Fibroblast of gingiva (primary cell): ENCODE measurements around the gene BHMT2.

Experiments
- DNase-seq: peaks from one replicate; pipeline ENCODE4 v3.0.0-alpha.2; 2011; ENCODE audit warnings: low read depth

The BHMT2 gene

DNA sequence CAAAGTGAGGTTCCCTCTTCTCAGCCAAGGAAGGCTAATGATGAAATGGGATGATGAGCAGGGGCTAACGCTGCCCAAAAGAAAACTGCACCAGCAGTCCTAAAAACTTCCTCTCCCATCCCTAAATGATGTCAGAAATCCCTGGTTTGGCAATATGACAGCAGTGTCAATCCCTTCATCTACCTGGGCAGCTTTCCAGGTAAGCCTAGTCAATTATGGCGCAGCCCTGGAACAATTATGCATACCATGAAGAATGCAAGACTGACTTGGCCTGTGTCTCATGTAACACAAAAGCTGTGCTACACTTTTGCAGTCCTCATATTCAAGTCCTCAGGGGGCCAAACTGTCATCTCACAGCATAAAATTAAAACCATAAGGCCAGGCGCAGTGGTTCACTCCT lies 7.1 kb upstream of the BHMT2 start:
- DNase-seq, result no peak

GRCh38 chr5:79070350-79070667 lies 742 bp downstream of the BHMT2 start:
- DNase-seq, result peak; percentile 36

DNA sequence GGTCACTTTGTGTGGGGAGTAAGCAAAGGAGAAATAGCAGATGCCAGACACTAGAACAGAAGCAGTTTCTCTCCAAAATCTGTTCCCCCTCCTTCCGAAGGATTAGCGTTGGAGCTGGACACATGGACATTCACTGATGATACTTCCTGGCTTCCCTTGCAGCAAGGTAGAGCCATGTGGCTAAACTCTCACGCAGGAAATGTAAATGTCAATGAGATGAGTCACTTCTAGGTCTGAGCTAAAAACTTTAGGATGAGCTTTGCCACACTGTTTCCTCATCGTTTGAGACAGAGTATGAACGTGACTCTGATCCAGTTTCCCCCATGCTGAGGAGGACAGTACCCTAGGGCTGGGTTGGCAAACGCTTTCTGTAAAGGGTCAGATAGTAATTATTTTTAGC lies 5.1 kb downstream of the BHMT2 start:
- DNase-seq, result peak; percentile 30

GRCh38 chr5:79075646-79076426 lies 6.3 kb downstream of the BHMT2 start:
- DNase-seq, result no peak

DNA sequence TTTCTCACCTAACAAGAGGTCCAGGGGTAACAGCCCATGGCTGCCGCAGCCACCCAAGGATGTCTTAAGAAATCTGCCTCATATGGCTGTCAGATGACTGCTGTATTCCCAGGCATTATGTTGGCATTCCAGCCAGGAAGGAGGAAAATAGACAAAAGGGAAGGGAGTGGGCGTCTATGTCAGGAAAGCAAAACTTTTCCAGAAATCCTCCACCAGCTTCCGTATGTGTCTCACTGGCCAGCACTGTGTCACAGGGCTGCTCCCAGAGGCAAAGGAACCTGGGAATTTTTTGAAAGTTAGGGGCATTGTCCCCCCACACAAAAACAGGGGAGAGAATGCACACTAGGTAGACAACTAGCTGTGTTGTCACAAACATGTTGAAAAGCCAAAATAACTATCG lies 7.3 kb downstream of the BHMT2 start:
- no peak for DNase-seq

DNA sequence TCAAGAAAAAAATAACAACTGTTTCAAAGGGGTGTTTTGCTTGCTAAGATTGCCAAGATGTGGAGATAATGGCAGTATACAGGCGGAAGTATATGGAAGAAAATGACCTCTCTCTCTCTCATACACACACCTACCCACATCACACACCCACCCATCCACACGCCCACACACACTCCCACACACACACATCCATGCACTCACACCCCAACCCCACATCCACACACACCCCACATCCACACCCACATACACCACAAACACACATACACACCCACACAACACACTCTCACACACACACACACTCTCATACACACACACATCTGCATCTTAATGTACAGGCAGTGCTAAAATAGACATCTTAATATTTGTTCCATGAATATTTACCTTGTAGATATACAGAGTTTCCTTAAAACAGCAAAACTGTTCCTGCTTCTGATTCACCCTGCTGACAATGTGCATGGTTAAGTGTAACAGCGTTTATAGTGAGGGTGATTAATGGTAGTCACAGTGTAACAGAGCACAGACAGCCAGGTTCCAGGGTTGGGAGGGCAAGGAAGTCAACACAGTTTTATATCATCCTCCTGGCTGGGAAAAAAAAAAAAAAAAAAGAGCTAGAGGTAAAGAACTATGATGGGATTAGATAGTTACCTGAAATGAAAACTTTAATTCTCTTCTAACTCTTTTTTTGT lies 8.3 kb downstream of the BHMT2 start:
- DNase-seq, result no peak

- DNase-seq, result no peak
Observed at GRCh38 chr5:79080804-79081203, 11.2 kb downstream of the BHMT2 start.

DNA sequence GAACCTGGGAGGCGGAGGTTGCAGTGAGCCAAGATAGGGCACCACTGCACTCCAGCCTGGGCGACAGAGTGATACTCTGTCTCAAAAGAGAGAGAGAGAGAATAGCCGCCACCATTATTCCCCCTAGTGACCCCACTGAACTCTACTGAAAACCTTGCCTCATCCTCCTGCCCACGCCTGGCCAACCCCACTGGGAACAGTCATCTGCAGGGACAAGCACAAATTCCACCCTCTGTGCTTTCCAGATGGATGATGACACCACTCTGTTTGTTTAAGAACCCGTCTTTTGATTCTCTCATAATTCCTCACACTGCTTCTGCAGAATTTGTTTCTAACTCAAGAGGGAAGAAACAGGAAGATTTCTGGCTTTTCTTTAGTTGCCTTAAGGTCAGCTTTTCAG lies 12.2 kb downstream of the BHMT2 start:
- no peak for DNase-seq

DNA sequence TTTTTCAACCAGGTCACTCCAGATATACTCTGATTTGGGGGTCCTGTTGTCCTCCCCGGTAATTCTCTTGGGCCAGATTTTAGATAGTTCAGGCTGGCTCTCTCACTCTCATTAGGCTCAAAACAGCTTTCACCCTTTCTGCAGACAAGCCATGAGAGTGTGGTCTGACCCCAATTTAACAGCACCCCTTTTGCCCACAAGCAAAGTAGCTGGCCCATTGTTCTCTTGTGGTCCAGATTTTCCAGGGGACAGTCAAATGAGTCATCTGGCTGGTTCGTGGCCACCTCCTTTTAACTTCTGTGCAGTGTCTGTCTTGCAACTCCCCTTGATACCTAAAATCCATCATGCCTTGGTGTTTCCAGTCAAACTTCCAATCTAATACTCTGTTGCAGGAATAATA lies 16.5 kb downstream of the BHMT2 start:
- no peak for DNase-seq

- DNase-seq, result no peak
Observed at GRCh38 chr5:79088507-79088906, 18.9 kb downstream of the BHMT2 start.

GRCh38 chr5:79091064-79091463 lies 21.5 kb downstream of the BHMT2 start:
- no peak for DNase-seq

GRCh38 chr5:79093762-79094161 lies 24.2 kb downstream of the BHMT2 start:
- no peak for DNase-seq

DNA sequence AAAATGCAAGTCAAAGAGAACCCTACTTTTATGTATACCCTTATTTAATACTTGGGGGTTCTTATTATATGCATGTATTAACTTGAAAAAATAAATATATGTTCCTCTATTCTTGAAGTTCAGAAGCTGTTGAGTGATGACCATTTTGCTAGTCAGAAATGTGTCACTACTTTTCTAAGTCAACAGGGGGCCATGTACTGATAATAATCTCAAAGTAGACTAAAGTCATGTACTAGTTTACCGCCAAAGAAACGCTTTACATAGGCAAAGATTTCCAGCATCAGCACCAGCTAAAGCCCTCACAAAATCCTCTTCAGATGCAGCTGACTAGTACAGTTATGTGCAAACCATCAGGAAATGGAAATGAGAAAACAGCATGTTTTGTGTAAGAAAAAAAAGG lies 36.3 kb downstream of the BHMT2 start:
- DNase-seq, result no peak

GRCh38 chr5:79107020-79107796 lies 37.6 kb downstream of the BHMT2 start:
- no peak for DNase-seq

GRCh38 chr5:79108086-79108485 lies 38.5 kb downstream of the BHMT2 start:
- no peak for DNase-seq

GRCh38 chr5:79108792-79109191 lies 39.2 kb downstream of the BHMT2 start:
- DNase-seq, result no peak

GRCh38 chr5:79109527-79110492 lies 40.2 kb downstream of the BHMT2 start:
- DNase-seq, result no peak

GRCh38 chr5:79111387-79111959 lies 41.9 kb downstream of the BHMT2 start, which contains the start of gene BHMT:
Gene BHMT, plus strand, starts transcription at chr5:79111809. Its CDS starts 77 bp downstream, at chr5:79111886.
- DNase-seq, result no peak

DNA sequence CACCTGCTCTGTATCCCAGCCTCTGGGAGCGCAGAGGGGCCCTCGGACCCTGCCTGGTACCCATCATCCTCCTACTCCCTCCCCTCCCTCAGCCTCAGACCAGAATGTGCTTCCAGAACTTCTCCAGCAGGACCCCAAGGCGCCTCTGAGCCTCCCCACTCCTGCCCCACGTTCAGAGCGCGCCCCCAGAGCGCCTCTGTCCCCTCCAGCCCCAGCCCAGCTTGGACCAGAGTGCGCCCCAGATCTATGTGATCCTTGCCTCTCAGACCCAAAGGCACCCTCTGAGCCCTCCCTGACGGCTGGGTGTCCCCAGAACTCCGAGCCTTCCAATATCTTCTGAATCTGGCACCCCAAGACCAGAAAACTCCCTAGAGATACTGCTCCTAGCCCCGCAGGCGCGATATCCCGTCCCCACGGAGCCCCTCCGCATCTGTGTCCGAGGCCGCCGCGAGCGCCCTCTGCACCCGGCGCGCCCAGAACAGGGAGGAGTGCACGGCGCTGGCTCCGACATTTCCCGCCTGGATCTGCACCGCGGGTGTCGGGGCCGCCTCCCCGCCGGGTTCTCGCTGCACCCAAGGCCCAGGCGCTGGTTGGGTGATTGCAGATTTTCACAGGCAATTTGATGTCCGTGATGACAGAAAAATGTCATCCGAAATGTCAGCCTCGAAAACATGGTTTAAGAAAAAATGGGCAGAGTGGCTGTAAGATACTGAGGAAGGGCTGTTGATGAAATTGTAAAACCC lies 42.6 kb downstream of the BHMT2 start:
- DNase-seq, result no peak

GRCh38 chr5:79112703-79113058 lies 43.1 kb downstream of the BHMT2 start:
- DNase-seq, result no peak

GRCh38 chr5:79119486-79119885 lies 49.9 kb downstream of the BHMT2 start:
- DNase-seq, result no peak
